HepG2 (cell line): ENCODE data around the gene OR2W3. TPM values are rescaled to one million over a fixed set of nuclear protein-coding genes. Genes with fewer than 3 reads are reported as not detected.

Source experiments
- ATAC-seq: fragments of 200-7000 bp; cut with Tn5 transposase; 3 replicates; pipeline ENCODE4 v1.9.1; 2020; ENCODE audit warnings: mild to moderate bottlenecking, moderate library complexity
- BruUV-seq: library from RNA; stranded (reverse); fragments of 400-500 nt; replicated peaks from 2 replicates; lab custom pipeline; 2021; lab: Mats Ljungman, UMichigan
- CTCF ChIA-PET: fragments of 300-600 bp; formaldehyde crosslinking; extraction: SDS; loops from one replicate; lab custom pipeline; 2021; ENCODE audit warnings: low total read pairs, inconsistent platforms, low intra/inter-chr PET ratio; lab: Yijun Ruan, JAX
- POLR2A ChIA-PET: fragments of 350-600 bp; sonication (Branson Sonifier 250); formaldehyde crosslinking; loops from one replicate; lab custom pipeline; 2020; ENCODE audit warnings: antibody characterized with exemption, inconsistent platforms; lab: Yijun Ruan, JAX
- DNase-seq: peaks from one replicate; pipeline ENCODE4 v3.0.0-alpha.2; 2015; ENCODE audit warnings: low spot score
- FAIRE-seq: peaks from 3 replicates; lab custom pipeline; 2011; peaks lifted over from hg19 to GRCh38; lab: Jason Lieb, UNC
- H2AFZ ChIP-seq: one replicate; pipeline ENCODE4 v1.6.1; 2011; ENCODE audit warnings: low read length, inconsistent platforms
- H3K27ac ChIP-seq: fragments of 300-600 bp; 3 replicates; pipeline ENCODE4 v1.8.0; 2011; ENCODE audit warnings: mixed run types, mild to moderate bottlenecking, mixed read lengths, low read length, inconsistent platforms; ENCODE audit not compliant: insufficient read depth; ENCODE audit errors: extremely low read length
- H3K27me3 ChIP-seq, 2 experiments: fragments of 200-600 bp in 1 of 2; 2 replicates in 1 of 2; 3 replicates in 1 of 2; pipeline versions ENCODE4 v1.6.0 to v1.8.0; 2011; ENCODE audit warnings: low read length in 2 of 2, mild to moderate bottlenecking in 2 of 2, moderate library complexity in 2 of 2, inconsistent platforms in 1 of 2; ENCODE audit not compliant: insufficient read depth in 2 of 2, control insufficient read depth in 1 of 2
- H3K36me3 ChIP-seq, 2 experiments: fragments of 200-600 bp in 1 of 2; replicated peaks in 1 of 2; 2 replicates in 1 of 2; 3 replicates in 1 of 2; pipeline versions ENCODE4 v1.5.1 to v1.8.0; 2011; ENCODE audit warnings: low read length in 2 of 2, inconsistent platforms in 1 of 2; ENCODE audit not compliant: insufficient read depth in 2 of 2, control insufficient read depth in 1 of 2
- H3K4me1 ChIP-seq: 2 replicates; pipeline ENCODE4 v1.5.1; 2012; ENCODE audit warnings: low read length, inconsistent platforms; ENCODE audit not compliant: insufficient read depth
- H3K4me2 ChIP-seq: 2 replicates; pipeline ENCODE4 v1.6.0; 2011; ENCODE audit warnings: low read depth, low read length, inconsistent platforms
- H3K4me3 ChIP-seq, 3 experiments: fragments of 200-600 bp in 1 of 3; sonication (generic), shearing (Covaris generic) in 1 of 3; replicated peaks in 1 of 3; 2 replicates each; pipeline ENCODE4 v1.5.1; 2011 to 2016; ENCODE audit warnings: low read length in 3 of 3, inconsistent platforms in 2 of 3, low read depth in 2 of 3, mild to moderate bottlenecking in 2 of 3, control low read depth in 1 of 3, mixed read lengths in 1 of 3; ENCODE audit not compliant: insufficient read depth in 1 of 3
- H3K79me2 ChIP-seq: one replicate; pipeline ENCODE4 v1.6.1; 2011; ENCODE audit warnings: low read length, inconsistent platforms; ENCODE audit not compliant: insufficient read depth
- H3K9ac ChIP-seq: 2 replicates; pipeline ENCODE4 v1.6.0; 2011; ENCODE audit warnings: mild to moderate bottlenecking, low read depth, low read length, inconsistent platforms; ENCODE audit not compliant: insufficient read depth
- H3K9me3 ChIP-seq: 2 replicates; pipeline ENCODE4 v1.5.1; 2012; ENCODE audit warnings: mild to moderate bottlenecking, low read length
- H4K20me1 ChIP-seq: 2 replicates; pipeline ENCODE4 v1.6.0; 2011; ENCODE audit warnings: inconsistent platforms, mild to moderate bottlenecking, low read length, moderate library complexity; ENCODE audit not compliant: insufficient read depth
- HHEX ChIP-seq: IDR thresholded peaks from 2 replicates; pipeline ENCODE4 v1.6.1; 2016; ENCODE audit warnings: control low read depth
- HMG20B ChIP-seq: conservative IDR thresholded peaks from 2 replicates; pipeline ENCODE4 v1.6.1; 2016; ENCODE audit warnings: missing genetic modification reagents, missing compliant biosample characterization
- MLLT10 ChIP-seq: sonication (generic); formaldehyde crosslinking; IDR thresholded peaks from 2 replicates; pipeline ENCODE4 v1.4.0; 2020; ENCODE audit warnings: missing genetic modification reagents
- ZNF766 ChIP-seq: sonication (generic); formaldehyde crosslinking; IDR thresholded peaks from 2 replicates; pipeline ENCODE4 v1.5.0; 2020; ENCODE audit warnings: missing genetic modification reagents, borderline replicate concordance
- WGBS: methylation state at CpG from one replicate; pipeline ENCODE4 v1.1.6; 2017; ENCODE audit warnings: low lambda C conversion rate; 5-methylcytosine and 5-hydroxymethylcytosine counted together
- in situ Hi-C: cut with HindIII; loops from 2 replicates; pipeline ENCODE4 v1.10.0; 2017; ENCODE audit warnings: low pct_unique_long_range_greater_than_20kb; ENCODE audit not compliant: extremely low pct_ligation_motif_present
- intact Hi-C: fragments of 100-400 bp; cut with micrococcal nuclease; formaldehyde crosslinking; loops from one replicate; pipeline ENCODE4 v1.10.0; 2022; ENCODE audit not compliant: unreplicated experiment
- polyA plus RNA-seq, 8 experiments: library from polyadenylated mRNA; depleted of rRNA in 3 of 8; stranded (reverse) in 7 of 8; unstranded in 1 of 8; fragments of >200 nt; fragmentation: Illumina TruSeq in 4 of 8; extraction: Trizol in 4 of 8; gene quantifications; 2 replicates each; pipeline versions ENCODE4 v1.2.1 to v1.2.3, GENCODE V29; 2011 to 2016; ENCODE audit warnings: low read depth in 4 of 8, missing spikeins in 1 of 8, mixed read lengths in 1 of 8; ENCODE audit not compliant: insufficient read depth in 1 of 8
- total RNA-seq, 5 experiments: library from RNA; depleted of rRNA; stranded (reverse); fragments of >200 nt; fragmentation: Illumina TruSeq; extraction: Trizol; gene quantifications; 2 replicates each; pipeline ENCODE4 v1.2.3, GENCODE V29; 2016; ENCODE audit warnings: low read depth in 1 of 5
- TF ChIP-seq, protein P1 (sequence below): sonication (generic); formaldehyde crosslinking; IDR thresholded peaks from 2 replicates; pipeline ENCODE4 v1.5.0; 2020; ENCODE audit warnings: mild to moderate bottlenecking, missing genetic modification reagents, borderline replicate concordance
- TF ChIP-seq, protein P2 (sequence below): sonication (generic); formaldehyde crosslinking; IDR thresholded peaks from 2 replicates; pipeline ENCODE4 v1.8.0; 2022; ENCODE audit warnings: mild to moderate bottlenecking, missing genetic modification reagents
- TF ChIP-seq, protein P3 (sequence below): IDR thresholded peaks from 2 replicates; pipeline ENCODE4 v1.6.1; 2012; ENCODE audit warnings: inconsistent platforms

OR2W3 gene
- total and polyA plus RNA-seq, 2 of the 13 experiments (the other 11 are each of a cell fraction or from before 2014, with no cell fraction given): not detected

- TF ChIP-seq, protein P1, sequence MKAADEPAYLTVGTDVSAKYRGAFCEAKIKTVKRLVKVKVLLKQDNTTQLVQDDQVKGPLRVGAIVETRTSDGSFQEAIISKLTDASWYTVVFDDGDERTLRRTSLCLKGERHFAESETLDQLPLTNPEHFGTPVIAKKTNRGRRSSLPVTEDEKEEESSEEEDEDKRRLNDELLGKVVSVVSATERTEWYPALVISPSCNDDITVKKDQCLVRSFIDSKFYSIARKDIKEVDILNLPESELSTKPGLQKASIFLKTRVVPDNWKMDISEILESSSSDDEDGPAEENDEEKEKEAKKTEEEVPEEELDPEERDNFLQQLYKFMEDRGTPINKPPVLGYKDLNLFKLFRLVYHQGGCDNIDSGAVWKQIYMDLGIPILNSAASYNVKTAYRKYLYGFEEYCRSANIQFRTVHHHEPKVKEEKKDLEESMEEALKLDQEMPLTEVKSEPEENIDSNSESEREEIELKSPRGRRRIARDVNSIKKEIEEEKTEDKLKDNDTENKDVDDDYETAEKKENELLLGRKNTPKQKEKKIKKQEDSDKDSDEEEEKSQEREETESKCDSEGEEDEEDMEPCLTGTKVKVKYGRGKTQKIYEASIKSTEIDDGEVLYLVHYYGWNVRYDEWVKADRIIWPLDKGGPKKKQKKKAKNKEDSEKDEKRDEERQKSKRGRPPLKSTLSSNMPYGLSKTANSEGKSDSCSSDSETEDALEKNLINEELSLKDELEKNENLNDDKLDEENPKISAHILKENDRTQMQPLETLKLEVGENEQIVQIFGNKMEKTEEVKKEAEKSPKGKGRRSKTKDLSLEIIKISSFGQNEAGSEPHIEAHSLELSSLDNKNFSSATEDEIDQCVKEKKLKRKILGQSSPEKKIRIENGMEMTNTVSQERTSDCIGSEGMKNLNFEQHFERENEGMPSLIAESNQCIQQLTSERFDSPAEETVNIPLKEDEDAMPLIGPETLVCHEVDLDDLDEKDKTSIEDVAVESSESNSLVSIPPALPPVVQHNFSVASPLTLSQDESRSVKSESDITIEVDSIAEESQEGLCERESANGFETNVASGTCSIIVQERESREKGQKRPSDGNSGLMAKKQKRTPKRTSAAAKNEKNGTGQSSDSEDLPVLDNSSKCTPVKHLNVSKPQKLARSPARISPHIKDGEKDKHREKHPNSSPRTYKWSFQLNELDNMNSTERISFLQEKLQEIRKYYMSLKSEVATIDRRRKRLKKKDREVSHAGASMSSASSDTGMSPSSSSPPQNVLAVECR: no peak
- no peak for TF ChIP-seq MLLT10 (CRISPR knock-in tag)
- TF ChIP-seq, protein P2, sequence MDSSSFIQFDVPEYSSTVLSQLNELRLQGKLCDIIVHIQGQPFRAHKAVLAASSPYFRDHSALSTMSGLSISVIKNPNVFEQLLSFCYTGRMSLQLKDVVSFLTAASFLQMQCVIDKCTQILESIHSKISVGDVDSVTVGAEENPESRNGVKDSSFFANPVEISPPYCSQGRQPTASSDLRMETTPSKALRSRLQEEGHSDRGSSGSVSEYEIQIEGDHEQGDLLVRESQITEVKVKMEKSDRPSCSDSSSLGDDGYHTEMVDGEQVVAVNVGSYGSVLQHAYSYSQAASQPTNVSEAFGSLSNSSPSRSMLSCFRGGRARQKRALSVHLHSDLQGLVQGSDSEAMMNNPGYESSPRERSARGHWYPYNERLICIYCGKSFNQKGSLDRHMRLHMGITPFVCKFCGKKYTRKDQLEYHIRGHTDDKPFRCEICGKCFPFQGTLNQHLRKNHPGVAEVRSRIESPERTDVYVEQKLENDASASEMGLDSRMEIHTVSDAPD (CRISPR knock-in tag): no peak
- TF ChIP-seq, all 625 proteins: peak for 0
Observed at GRCh38 chr1:247905910-247906503, 10.6 kb downstream of the OR2W3 start (continued).

DNA sequence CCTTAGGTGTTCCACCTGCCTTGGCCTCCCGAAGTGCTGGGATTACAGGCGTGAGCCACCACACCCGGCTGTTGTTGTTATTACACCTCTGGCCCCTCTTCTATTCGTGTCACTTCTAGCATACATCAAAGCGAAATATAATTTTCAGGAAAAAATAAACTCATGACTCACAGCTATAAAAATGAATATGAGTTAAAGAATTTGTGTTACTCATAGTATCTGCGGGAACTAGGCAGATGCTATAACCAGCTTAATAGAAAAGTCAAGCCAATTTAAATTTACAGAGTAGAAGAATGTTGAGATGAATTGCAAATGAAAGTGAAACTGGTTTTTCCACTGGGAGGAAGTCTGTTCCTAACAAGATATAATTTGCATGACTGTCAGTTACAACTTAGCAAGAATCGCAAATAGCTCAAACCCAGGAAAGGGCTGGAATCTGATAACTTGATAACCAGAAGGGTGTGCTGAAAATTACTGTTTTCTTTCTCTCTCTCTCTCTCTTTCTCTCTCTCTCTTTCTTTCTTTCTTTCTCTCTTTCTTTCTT is 11.2 kb downstream of the OR2W3 start:
- intact Hi-C loops (no loop called here), in situ Hi-C loops (no loop called here)
- ATAC-seq (no peak), FAIRE-seq (no peak), DNase-seq (no peak)
- Histone ChIP-seq H3K27ac (no peak overlapping the region), H3K4me1 (no peaks in the 10 kb centered on the region), H3K4me2 (no peak overlapping the region), H2AFZ (no peak overlapping the region), H4K20me1 (no peaks in the 10 kb centered on the region), H3K36me3 (no peaks in the 10 kb centered on the region), H3K79me2 (no peaks in the 10 kb centered on the region), H3K9me3 (peaks cover 31% of the 10 kb centered on the region), H3K27me3 (no peaks in the 10 kb centered on the region), H3K9ac (no peak overlapping the region), H3K4me3 (no peak overlapping the region)
- CTCF ChIA-PET: no interaction called here
- no TSS peak for BruUV-seq
- 20% methylated on average over 7 of the region's 7 CpGs for WGBS
- POLR2A ChIA-PET: no interaction called here
- TF ChIP-seq, protein P3, sequence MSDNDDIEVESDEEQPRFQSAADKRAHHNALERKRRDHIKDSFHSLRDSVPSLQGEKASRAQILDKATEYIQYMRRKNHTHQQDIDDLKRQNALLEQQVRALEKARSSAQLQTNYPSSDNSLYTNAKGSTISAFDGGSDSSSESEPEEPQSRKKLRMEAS: no peak
- TF ChIP-seq HMG20B (CRISPR knock-in tag): no peak
- no peak for TF ChIP-seq ZNF766 (CRISPR knock-in tag)
- no peak for TF ChIP-seq HHEX (CRISPR knock-in tag)
